Measurements from ENCODE around the gene AHCYL2.

The AHCYL2 gene

DNA sequence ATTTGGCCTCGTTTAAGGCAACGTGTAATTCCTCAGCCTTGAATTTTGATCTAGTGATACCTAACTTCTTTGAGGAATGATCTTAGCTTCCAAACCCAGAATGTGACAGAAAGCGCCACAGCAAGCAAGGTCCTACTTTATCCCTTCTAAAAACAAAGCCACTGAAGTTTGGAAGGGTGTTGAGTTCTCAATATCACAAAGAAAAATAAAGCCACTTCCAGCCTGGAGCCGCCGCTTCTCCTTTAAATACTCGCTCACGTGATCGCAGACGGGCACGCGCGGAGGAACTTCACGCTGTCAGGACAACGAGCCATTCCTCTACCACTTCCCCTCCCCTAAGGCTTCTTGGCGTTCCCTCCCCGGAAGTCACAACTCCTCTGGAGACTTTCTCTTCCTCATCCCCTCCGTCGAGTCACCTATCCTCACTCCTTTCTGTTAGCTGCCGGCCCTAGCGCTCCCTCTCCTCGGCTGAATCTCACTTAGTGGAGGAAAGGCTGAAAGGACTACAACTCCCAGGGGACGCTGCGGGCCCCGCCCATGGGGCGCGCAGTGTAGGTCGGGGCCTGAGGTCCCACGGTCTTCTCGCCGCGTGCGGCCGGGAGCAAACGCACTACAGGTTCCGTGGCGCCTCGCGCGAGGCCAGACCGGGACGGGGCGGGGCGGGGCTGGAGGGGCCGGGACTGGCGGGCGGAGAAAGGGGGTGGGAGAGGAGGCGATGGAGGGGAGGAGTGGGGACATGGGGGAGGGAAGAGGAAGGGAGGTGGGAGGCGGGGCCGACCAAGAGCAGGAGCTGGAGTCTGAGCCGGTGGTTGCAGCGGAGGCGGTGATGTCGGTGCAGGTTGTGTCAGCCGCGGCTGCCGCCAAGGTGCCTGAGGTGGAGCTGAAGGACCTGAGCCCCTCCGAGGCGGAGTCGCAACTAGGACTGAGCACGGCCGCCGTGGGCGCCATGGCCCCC lies at the start of gene AHCYL2:
Gene AHCYL2, plus strand, starts transcription at position 780 of the 955 bp plus-strand sequence.
- no peaks in the 10 kb centered on the region; the same call in 1 of the 2 replicates for H3K36me3 ChIP-seq (replicated peaks)
- in situ Hi-C loops (cut with MboI; ENCODE audit: low sequenced_read_pairs): loop anchor here (5.0 kb wide), 2 partner anchors 43 to 73 kb away; no protein-coding TSS in a partner anchor
- peaks cover 8% of the 10 kb centered on the region for H3K4me1 ChIP-seq

GRCh38 chr7:129176916-129177710 lies 47.7 kb upstream of the AHCYL2 start:
- DNase-seq (ENCODE audit: low spot score in 2 of 2): no peak
- H3K4me3 ChIP-seq: no peak overlapping the region
- H3K4me1 ChIP-seq: no peaks in the 10 kb centered on the region
- in situ Hi-C loops (cut with MboI; ENCODE audit: low sequenced_read_pairs): no loop called here
- 0 out of 2 replicates have a peak, but pooled peaks cover 2% of the 10 kb centered on the region for H3K27me3 ChIP-seq (ENCODE audit: low read depth)
- no peaks in the 10 kb centered on the region for H3K36me3 ChIP-seq (replicated peaks)
- no peaks in the 10 kb centered on the region for H3K9me3 ChIP-seq

More for the DNA sequence above, at the start of gene AHCYL2:
- peak; percentile 97 to 99 for DNase-seq (ENCODE audit: low spot score in 2 of 2)
- Histone ChIP-seq H3K9me3 (no peaks in the 10 kb centered on the region), H3K4me3 (peak within 1 kb of the TSS; percentile 67), H3K27me3 (ENCODE audit: low read depth) (no peaks in the 10 kb centered on the region)

GRCh38 chr7:129184981-129185670 lies 39.7 kb upstream of the AHCYL2 start:
- Histone ChIP-seq H3K36me3 (replicated peaks) (no peaks in the 10 kb centered on the region), H3K9me3 (no peaks in the 10 kb centered on the region), H3K27me3 (ENCODE audit: low read depth) (no peaks in the 10 kb centered on the region), H3K4me1 (0 out of 2 replicates have a peak, but pooled peaks cover 4% of the 10 kb centered on the region), H3K4me3 (no peak overlapping the region)
- DNase-seq (ENCODE audit: low spot score in 2 of 2): no peak
- in situ Hi-C loops (cut with MboI; ENCODE audit: low sequenced_read_pairs): no loop called here

DNA sequence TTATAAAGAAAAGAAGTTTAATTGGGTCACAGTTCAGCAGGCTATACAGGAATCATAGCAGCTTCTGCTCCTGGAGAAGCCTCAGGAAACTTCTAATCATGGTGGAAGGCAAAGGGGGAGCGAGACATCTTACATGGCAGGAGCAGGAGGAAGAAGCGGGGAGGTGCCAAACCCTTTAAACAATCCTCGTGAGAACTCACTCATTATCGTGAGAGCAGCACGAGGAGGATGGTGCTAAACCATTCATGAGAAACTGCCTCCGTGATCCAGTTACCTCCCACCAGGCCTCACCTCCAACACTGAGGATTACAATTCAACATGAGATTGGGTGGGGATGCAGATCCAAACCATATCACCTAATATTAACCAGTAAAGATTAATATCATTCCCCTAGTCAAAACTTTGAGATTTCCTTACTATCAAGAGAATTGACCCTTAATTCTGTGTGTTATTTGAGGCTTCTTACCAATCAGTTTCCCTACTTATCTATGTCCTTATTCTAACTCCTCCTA lies 38.0 kb upstream of the AHCYL2 start:
- no peak for DNase-seq (ENCODE audit: low spot score in 2 of 2)
- Histone ChIP-seq H3K4me1 (peaks cover 8% of the 10 kb centered on the region; the same call in 1 of the 2 replicates), H3K36me3 (replicated peaks) (no peaks in the 10 kb centered on the region), H3K27me3 (ENCODE audit: low read depth) (no peaks in the 10 kb centered on the region), H3K9me3 (no peaks in the 10 kb centered on the region), H3K4me3 (no peak overlapping the region)
- in situ Hi-C loops (cut with MboI; ENCODE audit: low sequenced_read_pairs): no loop called here

- H3K27me3 ChIP-seq (ENCODE audit: low read depth): no peaks in the 10 kb centered on the region
- DNase-seq (ENCODE audit: low spot score in 2 of 2): no peak
- peak overlapping the region; percentile 63 for H3K4me3 ChIP-seq
- no peaks in the 10 kb centered on the region for H3K36me3 ChIP-seq (replicated peaks)
- in situ Hi-C loops (cut with MboI; ENCODE audit: low sequenced_read_pairs): no loop called here
- H3K9me3 ChIP-seq: no peaks in the 10 kb centered on the region
- H3K4me1 ChIP-seq: peaks cover 8% of the 10 kb centered on the region; the same call in 1 of the 2 replicates
These were observed 37.0 kb upstream of the AHCYL2 start for GRCh38 chr7:129187681-129188371.

DNA sequence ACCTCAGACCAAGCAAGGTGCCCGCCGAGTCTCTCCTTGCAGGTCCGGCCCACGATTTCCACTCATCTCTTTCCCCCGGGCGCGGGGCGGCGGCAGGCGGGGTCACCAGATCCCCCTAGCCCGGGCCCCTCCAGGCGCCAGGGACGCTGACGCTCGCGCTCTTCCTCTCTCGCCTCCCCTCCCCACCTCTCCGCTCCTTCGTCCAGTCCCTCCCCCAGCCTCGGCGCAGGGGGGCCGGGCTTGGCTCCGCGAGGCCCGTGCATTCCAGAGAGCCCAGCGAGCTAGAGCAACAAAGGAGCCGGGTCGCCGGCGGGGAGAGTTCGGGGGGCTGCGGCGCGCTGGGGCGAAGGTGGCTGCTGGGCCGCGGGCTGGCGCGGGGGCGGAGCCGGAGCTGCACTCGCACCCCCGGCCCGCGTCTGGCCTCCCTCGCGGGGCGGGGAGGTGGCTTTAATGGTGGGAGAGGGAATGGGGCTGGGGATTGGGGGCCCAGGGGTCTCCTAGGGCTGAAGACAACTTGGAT lies 36.4 kb upstream of the AHCYL2 start, which contains the start of gene SMO:
Gene SMO, plus strand, starts transcription at position 262 of the 520 bp plus-strand sequence. CDS start 519 bp downstream, outside the sequence.
- Histone ChIP-seq H3K4me3 (peak within 1 kb of the TSS; percentile 63), H3K27me3 (ENCODE audit: low read depth) (no peaks in the 10 kb centered on the region), H3K36me3 (replicated peaks) (no peaks in the 10 kb centered on the region), H3K4me1 (peaks cover 8% of the 10 kb centered on the region; the same call in 1 of the 2 replicates), H3K9me3 (no peaks in the 10 kb centered on the region)
- in situ Hi-C loops (cut with MboI; ENCODE audit: low sequenced_read_pairs): no loop called here
- peak; percentile 81 to 88 for DNase-seq (ENCODE audit: low spot score in 2 of 2)

DNA sequence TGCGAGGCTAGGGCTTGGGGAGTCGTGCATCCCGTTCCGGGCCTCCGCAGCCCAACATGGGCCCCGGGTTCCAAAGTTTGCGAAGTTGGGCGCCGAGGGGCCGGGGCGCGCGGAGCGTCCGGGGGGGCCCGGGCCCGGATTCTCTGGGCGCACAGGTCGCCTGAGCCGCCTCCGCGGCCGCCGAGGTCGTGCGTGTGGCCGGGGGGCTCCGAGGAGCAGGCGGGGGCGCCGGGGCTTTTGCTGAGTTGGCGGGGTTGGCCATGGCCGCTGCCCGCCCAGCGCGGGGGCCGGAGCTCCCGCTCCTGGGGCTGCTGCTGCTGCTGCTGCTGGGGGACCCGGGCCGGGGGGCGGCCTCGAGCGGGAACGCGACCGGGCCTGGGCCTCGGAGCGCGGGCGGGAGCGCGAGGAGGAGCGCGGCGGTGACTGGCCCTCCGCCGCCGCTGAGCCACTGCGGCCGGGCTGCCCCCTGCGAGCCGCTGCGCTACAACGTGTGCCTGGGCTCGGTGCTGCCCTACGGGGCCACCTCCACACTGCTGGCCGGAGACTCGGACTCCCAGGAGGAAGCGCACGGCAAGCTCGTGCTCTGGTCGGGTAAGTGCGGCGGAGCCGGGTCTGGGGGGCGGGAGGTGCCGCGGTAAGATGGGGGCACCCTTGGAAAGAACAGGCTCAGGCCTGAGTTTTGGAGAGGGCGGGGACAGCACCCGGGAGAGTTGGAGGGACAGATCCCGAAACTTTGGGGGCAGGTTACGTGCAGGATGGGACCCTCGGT lies 35.8 kb upstream of the AHCYL2 start:
- in situ Hi-C loops (cut with MboI; ENCODE audit: low sequenced_read_pairs): no loop called here
- Histone ChIP-seq H3K4me1 (peaks cover 8% of the 10 kb centered on the region; the same call in 1 of the 2 replicates), H3K9me3 (no peaks in the 10 kb centered on the region), H3K4me3 (peak overlapping the region; percentile 63), H3K36me3 (replicated peaks) (no peaks in the 10 kb centered on the region), H3K27me3 (ENCODE audit: low read depth) (no peaks in the 10 kb centered on the region)
- DNase-seq (ENCODE audit: low spot score in 2 of 2): peak in 1 of 2 experiments; percentile 43

DNA sequence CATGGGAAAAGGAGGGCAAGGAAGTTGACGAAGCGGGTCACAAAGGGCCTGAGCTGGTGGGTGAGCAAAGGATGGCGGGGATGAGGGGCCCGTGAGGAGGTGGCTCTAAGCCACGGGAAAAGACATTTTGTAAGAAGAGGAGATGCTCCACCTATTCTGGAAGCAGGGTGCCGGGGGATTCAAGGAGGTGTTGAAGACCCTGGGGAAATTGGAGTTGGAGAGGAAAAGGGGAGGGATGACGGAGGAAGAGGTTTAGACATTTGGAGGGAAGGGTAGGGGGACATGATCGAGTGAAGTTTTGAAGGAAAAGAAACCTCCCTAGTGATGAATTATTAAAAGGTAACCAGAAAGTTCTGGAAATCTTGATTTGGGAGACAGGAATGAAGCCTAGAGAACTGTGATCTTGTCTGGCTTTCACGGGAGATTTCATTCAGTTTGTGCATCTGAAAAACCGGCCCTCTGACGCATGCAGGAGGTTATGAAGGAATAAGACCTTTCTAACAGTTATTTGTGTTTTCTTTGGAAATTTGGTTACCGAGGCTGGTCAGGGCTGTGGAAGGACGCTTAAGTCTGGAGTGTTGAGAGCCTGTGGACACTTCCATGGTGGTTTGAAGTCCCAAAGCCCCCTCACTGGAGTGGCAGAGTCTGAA lies 35.0 kb upstream of the AHCYL2 start:
- no peak for DNase-seq (ENCODE audit: low spot score in 2 of 2)
- no peaks in the 10 kb centered on the region for H3K36me3 ChIP-seq (replicated peaks)
- peak overlapping the region; percentile 63 for H3K4me3 ChIP-seq
- H3K27me3 ChIP-seq (ENCODE audit: low read depth): no peaks in the 10 kb centered on the region
- in situ Hi-C loops (cut with MboI; ENCODE audit: low sequenced_read_pairs): no loop called here
- peaks cover 8% of the 10 kb centered on the region; the same call in 1 of the 2 replicates for H3K4me1 ChIP-seq
- no peaks in the 10 kb centered on the region for H3K9me3 ChIP-seq

GRCh38 chr7:129191272-129191671 lies 33.6 kb upstream of the AHCYL2 start:
- in situ Hi-C loops (cut with MboI; ENCODE audit: low sequenced_read_pairs): no loop called here
- Histone ChIP-seq H3K4me1 (peaks cover 8% of the 10 kb centered on the region; the same call in 1 of the 2 replicates), H3K36me3 (replicated peaks) (peaks cover 3% of the 10 kb centered on the region; the same call in 1 of the 2 replicates), H3K27me3 (ENCODE audit: low read depth) (no peaks in the 10 kb centered on the region), H3K9me3 (no peaks in the 10 kb centered on the region), H3K4me3 (no peak overlapping the region)
- DNase-seq (ENCODE audit: low spot score in 2 of 2): no peak

- Histone ChIP-seq H3K4me1 (peaks cover 4% of the 10 kb centered on the region; the same call in 1 of the 2 replicates), H3K36me3 (replicated peaks) (peaks cover 3% of the 10 kb centered on the region; the same call in 1 of the 2 replicates), H3K9me3 (no peaks in the 10 kb centered on the region), H3K27me3 (ENCODE audit: low read depth) (no peaks in the 10 kb centered on the region), H3K4me3 (no peak overlapping the region)
- in situ Hi-C loops (cut with MboI; ENCODE audit: low sequenced_read_pairs): no loop called here
- no peak for DNase-seq (ENCODE audit: low spot score in 2 of 2)
These were observed 30.9 kb upstream of the AHCYL2 start for GRCh38 chr7:129193892-129194291.

GRCh38 chr7:129197771-129198170 lies 27.1 kb upstream of the AHCYL2 start:
- DNase-seq (ENCODE audit: low spot score in 2 of 2): no peak
- H3K9me3 ChIP-seq: no peaks in the 10 kb centered on the region
- no peaks in the 10 kb centered on the region for H3K27me3 ChIP-seq (ENCODE audit: low read depth)
- peaks cover 9% of the 10 kb centered on the region; the same call in 1 of the 2 replicates for H3K36me3 ChIP-seq (replicated peaks)
- no peak overlapping the region for H3K4me3 ChIP-seq
- in situ Hi-C loops (cut with MboI; ENCODE audit: low sequenced_read_pairs): no loop called here
- no peaks in the 10 kb centered on the region for H3K4me1 ChIP-seq

All from HAP-1 (cell line).